Mesothelial cell of epicardium (in vitro differentiated cells): ENCODE data around the gene CGN. TPM values are rescaled to one million over a fixed set of nuclear protein-coding genes. Genes with fewer than 3 reads are reported as not detected.

Experiments
- DNase-seq, 2 experiments: peaks; one replicate each; pipeline ENCODE4 v3.0.0; 2021; ENCODE audit warnings: low spot score in 2 of 2; ENCODE audit not compliant: unreplicated experiment in 2 of 2
- H3K27ac Mint-ChIP-seq: 2 replicates; pipeline ENCODE4 v1.8.0; 2021; ENCODE audit warnings: mixed read lengths
- H3K27me3 Mint-ChIP-seq: 2 replicates; pipeline ENCODE4 v1.8.0; 2021; ENCODE audit warnings: low read depth, mixed read lengths
- H3K36me3 Mint-ChIP-seq: 2 replicates; pipeline ENCODE4 v1.8.0; 2021; ENCODE audit warnings: mixed read lengths
- H3K4me1 Mint-ChIP-seq: 2 replicates; pipeline ENCODE4 v1.8.0; 2021; ENCODE audit warnings: mixed read lengths
- H3K4me3 Mint-ChIP-seq: 2 replicates; pipeline ENCODE4 v1.8.0; 2021; ENCODE audit warnings: mild to moderate bottlenecking, moderate library complexity, mixed read lengths
- H3K9me3 Mint-ChIP-seq: 2 replicates; pipeline ENCODE4 v1.8.0; 2021; ENCODE audit warnings: mixed read lengths
- total RNA-seq: library from RNA; stranded (reverse); gene quantifications from 3 replicates; pipeline ENCODE4 v1.2.1, GENCODE V29; 2021
- TF ChIP-seq, protein P1 (sequence below): fragments of 200-600 bp; sonication (generic); IDR thresholded peaks from one replicate; pipeline ENCODE4 v1.5.0; 2021; ENCODE audit warnings: antibody characterized with exemption; ENCODE audit not compliant: unreplicated experiment

The CGN gene
- total RNA-seq, 1 donor from 2014 or later, result 38.9 TPM

- no peak overlapping the region for H3K4me3 Mint-ChIP-seq
- TF ChIP-seq, protein P1, sequence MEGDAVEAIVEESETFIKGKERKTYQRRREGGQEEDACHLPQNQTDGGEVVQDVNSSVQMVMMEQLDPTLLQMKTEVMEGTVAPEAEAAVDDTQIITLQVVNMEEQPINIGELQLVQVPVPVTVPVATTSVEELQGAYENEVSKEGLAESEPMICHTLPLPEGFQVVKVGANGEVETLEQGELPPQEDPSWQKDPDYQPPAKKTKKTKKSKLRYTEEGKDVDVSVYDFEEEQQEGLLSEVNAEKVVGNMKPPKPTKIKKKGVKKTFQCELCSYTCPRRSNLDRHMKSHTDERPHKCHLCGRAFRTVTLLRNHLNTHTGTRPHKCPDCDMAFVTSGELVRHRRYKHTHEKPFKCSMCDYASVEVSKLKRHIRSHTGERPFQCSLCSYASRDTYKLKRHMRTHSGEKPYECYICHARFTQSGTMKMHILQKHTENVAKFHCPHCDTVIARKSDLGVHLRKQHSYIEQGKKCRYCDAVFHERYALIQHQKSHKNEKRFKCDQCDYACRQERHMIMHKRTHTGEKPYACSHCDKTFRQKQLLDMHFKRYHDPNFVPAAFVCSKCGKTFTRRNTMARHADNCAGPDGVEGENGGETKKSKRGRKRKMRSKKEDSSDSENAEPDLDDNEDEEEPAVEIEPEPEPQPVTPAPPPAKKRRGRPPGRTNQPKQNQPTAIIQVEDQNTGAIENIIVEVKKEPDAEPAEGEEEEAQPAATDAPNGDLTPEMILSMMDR, result no peak
- peaks cover 32% of the 10 kb centered on the region for H3K4me1 Mint-ChIP-seq
- peaks cover 20% of the 10 kb centered on the region for H3K27me3 Mint-ChIP-seq
- no peaks in the 10 kb centered on the region for H3K36me3 Mint-ChIP-seq
- no peak overlapping the region for H3K27ac Mint-ChIP-seq
- H3K9me3 Mint-ChIP-seq, result no peaks in the 10 kb centered on the region
- DNase-seq, result no peak
These were observed 1.7 kb upstream of the CGN start for GRCh38 chr1:151509350-151510019.

GRCh38 chr1:151510020-151510405 is 1.2 kb upstream of the CGN start:
- no peaks in the 10 kb centered on the region for H3K9me3 Mint-ChIP-seq
- no peak overlapping the region for H3K27ac Mint-ChIP-seq
- peaks cover 20% of the 10 kb centered on the region for H3K27me3 Mint-ChIP-seq
- peak overlapping the region; percentile 47 for H3K4me3 Mint-ChIP-seq
- no peak for DNase-seq
- TF ChIP-seq, protein P1, result no peak
- no peaks in the 10 kb centered on the region for H3K36me3 Mint-ChIP-seq
- H3K4me1 Mint-ChIP-seq, result peaks cover 36% of the 10 kb centered on the region

DNA sequence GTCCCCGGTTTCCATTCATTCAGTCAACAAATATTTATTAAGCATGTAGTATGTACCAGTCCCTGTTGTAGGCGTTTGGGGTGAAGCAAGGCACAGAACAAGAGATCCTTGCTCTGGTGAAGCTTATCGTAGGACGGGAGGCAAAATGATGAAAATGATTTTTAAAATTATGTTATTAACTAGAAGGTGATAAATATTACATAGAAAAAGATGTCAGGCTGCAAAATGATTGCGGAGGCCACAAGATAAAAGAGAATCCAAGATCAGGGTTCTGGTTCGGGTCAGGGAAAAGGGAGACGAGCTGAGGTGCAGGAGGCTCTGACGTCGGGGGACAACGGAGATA is 602 bp upstream of the CGN start:
- TF ChIP-seq, protein P1, result no peak
- no peaks in the 10 kb centered on the region for H3K36me3 Mint-ChIP-seq
- H3K4me1 Mint-ChIP-seq, result peaks cover 36% of the 10 kb centered on the region
- peaks cover 20% of the 10 kb centered on the region for H3K27me3 Mint-ChIP-seq
- no peaks in the 10 kb centered on the region for H3K9me3 Mint-ChIP-seq
- peak overlapping the region; percentile 86 for H3K27ac Mint-ChIP-seq
- DNase-seq, result no peak
- peak overlapping the region; percentile 73 for H3K4me3 Mint-ChIP-seq

DNA sequence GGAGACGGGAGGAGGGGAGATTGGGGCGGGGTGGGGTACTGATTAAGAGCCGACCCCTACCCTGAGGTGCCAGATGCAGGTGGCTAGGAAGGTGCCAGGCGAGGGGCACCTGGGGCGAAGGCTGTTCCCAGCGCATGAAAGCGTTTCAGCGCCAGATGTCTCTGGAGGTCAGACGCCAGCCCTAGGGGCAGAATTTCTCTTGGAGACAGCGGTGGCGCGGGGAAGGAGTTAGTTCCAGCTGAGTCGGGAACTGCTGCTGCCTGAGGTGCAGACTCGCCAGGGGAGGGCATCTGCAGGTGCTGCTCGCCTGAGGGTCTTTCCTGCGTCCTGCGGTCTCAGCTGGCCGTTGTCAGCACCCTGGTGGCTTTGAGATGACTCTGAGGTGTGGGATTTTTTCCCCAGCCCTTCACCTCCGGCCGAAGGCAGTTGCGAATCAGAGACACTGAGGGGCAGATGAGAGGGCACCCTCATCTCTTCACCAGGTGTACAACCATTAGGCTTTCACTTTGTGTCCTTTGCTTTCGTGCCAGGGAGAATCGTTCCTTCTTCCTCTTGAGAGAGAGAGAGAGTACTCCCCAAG is 539 bp downstream of the CGN start:
- Mint-ChIP-seq H3K36me3 (no peaks in the 10 kb centered on the region), H3K9me3 (no peaks in the 10 kb centered on the region), H3K4me3 (peak overlapping the region; percentile 75), H3K27me3 (peaks cover 20% of the 10 kb centered on the region), H3K27ac (peak overlapping the region; percentile 76), H3K4me1 (peaks cover 43% of the 10 kb centered on the region)
- peak in 1 of 2 experiments; percentile 61 for DNase-seq
- TF ChIP-seq, protein P1, result no peak

- Mint-ChIP-seq H3K27ac (peak overlapping the region; percentile 98), H3K9me3 (no peaks in the 10 kb centered on the region), H3K36me3 (no peaks in the 10 kb centered on the region), H3K27me3 (peaks cover 17% of the 10 kb centered on the region), H3K4me1 (peaks cover 45% of the 10 kb centered on the region), H3K4me3 (peak overlapping the region; percentile 75)
- TF ChIP-seq, protein P1, result no peak
- no peak for DNase-seq
These were observed 1.1 kb downstream of the CGN start for GRCh38 chr1:151512326-151512725.
